HG03066 (cell line): ENCODE data around the gene SMURF2.
A peak's percentile ranks its signal among the peaks of the same experiment; 100 is the strongest.
"Not testable (repeated sequence)": the region's sequence is repeated elsewhere in the genome, so short reads cannot be mapped to it uniquely, and the experiment has no call there.

Source experiments
- ATAC-seq: cut with Tn5 transposase; IDR thresholded peaks from one replicate; pipeline ENCODE4 v1.9.1; 2021; ENCODE audit warnings: low read depth; ENCODE audit not compliant: unreplicated experiment

SMURF2 gene

DNA sequence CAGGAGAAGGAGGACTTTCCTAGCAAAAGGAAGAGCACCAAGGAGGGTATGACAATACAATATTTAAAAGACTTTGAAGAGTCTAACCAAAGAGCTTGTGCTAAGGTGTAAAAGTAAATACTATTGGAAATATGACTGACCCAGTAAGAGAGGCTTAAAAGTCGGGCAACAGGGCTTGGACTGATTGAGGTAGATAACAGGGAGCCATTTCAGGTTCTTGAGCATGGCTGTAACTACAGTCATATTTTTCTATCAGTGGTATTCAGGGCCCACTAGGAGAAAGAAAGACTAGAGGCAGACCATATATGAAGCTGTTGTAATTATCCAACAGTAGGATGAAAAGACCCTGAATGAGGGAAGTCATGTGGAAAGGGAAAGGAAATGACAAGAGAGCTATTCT, 62.3 kb downstream of the SMURF2 start:
- no peak for ATAC-seq

DNA sequence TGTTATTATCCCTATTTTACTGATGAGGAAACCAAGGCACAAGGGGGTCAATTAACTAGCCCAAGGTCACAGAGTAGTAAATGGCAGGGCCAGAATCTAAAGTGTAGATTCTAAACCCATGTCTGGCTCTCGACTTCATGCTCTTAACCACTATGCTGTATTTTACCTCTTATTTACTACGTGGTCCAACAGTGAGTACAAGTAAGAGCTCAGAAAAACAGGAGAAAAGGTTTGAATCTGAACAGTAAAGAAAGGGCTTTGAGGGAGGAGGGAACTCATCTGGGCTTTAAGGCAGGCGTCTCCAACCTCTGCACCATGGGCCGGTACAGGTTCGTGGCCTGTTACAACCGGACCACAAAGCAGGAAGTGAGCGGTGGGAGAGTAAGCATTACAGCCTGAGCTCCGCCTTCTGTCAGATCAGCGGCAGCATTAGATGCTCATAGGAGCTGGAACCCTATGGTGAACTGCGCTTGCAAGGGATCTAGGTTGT, 62.9 kb downstream of the SMURF2 start:
- ATAC-seq, result peak; percentile 70

DNA sequence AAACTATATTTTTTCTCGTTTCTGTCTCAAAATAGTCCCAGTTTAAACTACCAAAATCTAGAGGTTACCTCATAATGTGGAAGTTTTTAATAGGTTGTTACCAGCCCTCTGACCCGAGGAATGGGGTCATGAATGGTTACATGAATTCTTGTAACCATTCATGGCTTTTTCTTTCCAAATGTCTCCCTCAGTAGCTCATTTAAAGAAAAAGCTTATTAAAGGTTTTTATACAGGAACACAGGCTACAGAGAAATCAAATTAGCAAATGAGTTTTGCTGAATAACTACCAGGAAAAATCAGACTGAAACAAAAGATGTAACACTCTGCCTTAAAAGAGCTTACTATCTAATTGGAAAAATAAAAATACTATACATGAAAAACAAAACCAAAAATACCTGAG, 63.4 kb downstream of the SMURF2 start:
- ATAC-seq, result no peak

DNA sequence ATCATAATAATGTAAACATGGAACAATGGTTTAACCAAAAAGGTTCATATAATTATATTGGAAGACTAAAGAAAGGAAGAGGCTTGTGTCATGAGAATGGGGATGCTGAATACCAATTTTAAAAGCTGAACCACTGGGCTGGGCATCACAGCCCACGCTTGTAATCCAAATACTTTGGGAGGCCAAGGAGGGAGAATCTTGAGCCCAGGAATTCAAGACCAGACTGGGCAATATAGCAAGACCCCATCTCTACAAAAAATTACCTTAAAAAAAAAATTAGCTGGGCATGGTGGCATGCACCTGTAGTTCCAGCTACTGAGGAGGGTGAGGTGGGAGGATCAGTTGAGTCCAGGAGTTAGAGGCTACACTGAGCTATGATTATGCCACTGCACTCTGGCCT, 65.1 kb downstream of the SMURF2 start:
- ATAC-seq, result no peak

DNA sequence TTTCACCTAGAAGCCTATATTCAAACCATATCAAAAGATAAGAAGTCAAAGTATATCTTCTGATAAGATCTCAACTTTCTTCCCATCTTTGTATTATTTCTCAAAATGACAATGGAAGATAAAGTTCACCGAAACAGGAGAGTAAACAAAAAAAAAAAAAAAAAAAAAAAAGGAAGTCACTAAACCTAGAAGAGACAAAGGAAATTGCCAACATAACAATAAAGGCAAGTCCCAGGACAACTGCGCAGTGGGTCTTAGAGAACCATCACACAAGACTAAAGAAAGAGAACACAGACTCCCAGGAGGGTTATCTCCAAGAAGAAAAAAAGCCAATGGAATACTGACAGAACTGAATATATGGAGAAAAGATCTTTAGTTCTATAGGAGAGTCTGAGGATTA, 65.7 kb downstream of the SMURF2 start:
- ATAC-seq, result no peak

DNA sequence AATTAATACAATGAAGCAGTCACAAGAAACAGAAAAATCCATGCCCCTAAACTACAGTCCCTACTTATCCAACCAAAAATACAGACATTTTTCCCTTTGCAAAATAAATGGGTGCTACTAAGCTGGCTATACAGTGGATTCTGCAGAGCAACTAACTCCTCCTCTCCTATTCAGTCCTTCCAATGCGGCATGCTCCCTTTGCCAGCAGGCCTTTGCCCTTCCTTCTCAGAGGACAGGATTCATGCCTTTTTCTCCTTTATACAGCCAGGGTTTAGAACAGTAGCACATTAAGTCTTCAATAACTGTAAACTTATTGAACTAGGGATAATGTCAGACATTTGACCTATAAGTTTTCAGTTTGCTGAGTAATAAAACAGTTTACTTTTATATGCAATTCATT, 70.2 kb downstream of the SMURF2 start:
- no peak for ATAC-seq

DNA sequence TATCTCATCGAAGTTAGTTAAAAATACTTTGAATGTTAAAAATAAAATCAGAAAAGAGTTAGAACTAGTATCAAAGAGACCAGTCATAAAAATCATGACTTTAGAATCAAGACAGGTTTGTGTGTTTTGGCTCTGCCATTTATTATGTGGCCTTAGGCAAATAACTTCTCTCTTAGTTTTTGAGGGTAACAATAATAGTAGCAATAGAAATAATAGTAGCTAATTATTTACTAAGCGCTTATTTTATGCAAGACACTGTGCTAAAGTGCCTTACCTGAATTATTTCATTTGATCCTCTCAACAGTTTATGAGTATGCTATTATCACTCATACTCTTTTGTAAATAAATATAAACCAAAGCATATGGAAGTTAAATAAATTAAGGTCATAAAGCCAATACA, 77.0 kb downstream of the SMURF2 start:
- ATAC-seq, result no peak

DNA sequence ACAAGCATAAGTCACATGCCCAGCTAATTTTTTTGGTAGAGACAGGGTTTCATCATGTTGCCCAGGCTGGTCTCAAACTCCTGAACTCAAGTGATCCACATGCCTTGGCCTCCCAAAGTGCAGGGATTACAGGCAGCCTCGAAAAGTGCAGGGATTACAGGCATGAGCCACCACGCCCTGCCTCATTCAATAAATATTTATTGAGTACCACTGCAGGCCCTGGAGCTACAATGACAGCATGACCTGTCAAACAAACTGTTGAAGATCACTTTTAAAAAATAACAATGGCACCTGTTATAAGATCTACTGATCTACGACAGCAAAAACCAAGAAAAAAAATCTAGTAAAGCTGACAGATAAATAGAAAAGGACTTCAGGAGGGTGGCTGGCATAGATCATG, 79.1 kb downstream of the SMURF2 start:
- ATAC-seq, result no peak

DNA sequence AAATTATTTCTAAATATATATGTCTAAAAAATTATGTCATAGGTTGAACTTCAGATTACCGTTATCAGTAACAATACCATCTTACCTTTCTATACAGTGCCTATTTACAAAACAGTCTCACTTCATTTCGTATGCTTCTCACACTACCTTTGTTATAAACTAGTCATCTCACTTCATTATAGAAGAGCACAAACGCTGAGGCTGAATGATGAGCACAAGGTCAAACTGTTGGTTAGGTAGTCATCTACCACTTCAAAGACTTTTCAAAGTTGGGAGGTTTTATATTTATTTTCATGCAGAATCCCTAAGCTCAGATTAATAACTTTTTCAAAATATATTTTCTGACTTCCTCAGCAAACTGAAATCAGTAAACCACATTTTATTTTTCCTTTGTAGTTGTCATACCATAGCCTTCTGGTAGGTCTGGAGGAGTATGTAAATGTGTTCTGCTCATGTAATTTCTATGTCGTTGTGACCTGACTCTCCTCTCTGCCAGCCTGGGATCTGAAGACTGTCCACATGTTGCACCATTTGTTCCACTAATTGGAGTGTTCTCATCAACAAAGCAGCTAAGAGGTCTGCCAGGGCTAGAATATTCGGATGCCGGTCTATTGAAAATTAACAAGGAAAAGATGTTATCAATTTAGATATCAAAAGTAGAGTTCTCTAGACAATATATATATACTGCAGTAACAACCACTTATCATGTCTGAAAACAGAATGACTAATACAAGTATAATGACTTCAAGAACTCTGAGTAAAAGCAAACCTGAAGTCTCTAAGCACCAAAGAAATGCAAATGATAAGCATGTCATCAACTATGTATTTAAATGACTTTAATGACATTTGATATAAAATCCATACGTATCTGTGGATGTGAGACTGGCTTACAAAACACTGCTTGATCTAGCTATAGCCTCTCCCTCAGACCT, 81.5 kb downstream of the SMURF2 start:
- no peak for ATAC-seq

DNA sequence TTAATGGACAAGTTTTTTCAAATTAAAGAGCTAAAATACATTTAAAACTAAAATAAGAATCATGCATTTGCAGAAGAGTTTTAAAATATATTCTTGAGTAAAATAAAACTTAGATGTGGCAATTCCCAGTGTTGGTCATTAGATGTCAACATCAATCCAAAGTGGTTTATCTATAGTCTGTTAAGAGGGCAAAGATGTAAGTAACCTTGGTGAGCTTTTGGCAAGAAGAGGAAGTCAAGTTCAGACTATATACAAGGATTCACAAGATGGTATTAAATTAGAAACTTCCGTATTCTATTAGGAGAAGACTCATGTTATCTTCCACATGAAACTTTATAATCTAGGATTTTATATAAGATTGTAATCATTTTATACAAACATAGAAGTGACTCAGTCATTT, 82.2 kb downstream of the SMURF2 start:
- ATAC-seq, result no peak

DNA sequence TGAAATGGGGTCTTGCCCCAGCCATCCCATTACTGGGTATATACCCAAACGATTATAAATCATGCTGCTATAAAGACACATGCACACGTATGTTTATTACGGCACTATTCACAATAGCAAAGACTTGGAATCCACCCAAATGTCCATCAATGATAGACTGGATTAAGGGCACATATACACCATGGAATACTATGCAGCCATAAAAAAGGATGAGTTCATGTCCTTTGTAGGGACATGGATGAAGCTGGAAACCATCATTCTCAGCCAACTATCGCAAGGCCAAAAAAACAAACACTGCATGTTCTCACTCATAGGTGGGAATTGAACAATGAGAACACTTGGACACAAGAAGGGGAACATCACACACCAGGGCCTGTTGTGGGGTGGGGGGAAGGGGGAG, 85.1 kb downstream of the SMURF2 start:
- not testable (repeated sequence) for ATAC-seq

DNA sequence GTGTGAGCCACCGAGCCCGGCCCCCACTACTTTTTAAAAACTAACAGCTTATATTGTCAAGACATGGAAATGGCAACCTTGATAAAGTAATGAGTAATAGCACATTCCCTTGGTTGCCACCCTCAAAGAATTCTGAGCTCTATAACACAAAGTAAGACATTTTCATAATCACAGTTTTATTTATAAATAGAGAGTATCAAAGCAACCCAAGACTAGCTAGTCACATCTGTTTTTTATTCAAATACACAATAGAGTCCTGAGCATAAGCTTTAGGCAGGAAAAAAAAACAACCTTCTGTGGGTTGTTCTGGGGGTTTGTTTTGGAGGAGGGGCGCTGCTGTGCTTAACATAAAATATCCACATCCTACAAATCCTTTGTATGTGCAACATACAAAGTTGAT, 86.7 kb downstream of the SMURF2 start:
- no peak for ATAC-seq

DNA sequence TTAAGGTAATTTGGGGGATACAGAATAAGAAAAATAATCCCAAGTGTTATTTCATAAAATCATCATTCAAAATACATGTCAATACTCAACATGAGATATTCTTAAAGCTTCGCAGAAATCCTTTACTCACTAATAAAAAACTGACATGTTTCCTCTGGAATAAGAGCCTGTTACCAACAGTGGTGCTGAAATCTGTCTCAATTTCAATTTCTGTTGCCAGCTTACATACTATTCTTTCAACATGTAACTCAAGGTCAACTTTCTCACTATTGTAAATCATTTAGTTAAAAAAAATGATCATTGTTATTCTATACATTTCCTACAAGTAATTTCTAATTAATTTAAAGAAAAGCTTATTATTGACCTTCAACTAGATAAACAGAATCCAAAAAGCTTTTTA, 87.5 kb downstream of the SMURF2 start:
- no peak for ATAC-seq

DNA sequence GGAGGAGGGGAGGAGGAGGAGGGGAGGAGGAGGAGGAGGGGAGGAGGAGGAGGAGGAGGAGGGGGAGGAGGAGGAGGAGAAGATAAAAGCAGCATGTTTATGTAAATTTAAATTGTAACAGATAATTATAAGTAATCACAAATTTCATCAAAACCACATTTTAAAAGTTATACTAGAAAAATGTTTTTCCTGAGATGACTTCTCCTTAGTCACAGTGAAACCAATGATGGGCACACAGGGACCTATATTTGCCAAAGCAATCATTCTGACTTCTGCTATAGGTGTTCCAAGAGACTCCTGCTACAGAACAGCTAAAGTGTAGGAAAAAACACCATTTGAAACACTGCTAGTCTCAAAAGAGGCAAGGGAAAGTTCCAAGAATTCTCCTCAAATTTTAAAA, 88.9 kb downstream of the SMURF2 start:
- no peak for ATAC-seq

DNA sequence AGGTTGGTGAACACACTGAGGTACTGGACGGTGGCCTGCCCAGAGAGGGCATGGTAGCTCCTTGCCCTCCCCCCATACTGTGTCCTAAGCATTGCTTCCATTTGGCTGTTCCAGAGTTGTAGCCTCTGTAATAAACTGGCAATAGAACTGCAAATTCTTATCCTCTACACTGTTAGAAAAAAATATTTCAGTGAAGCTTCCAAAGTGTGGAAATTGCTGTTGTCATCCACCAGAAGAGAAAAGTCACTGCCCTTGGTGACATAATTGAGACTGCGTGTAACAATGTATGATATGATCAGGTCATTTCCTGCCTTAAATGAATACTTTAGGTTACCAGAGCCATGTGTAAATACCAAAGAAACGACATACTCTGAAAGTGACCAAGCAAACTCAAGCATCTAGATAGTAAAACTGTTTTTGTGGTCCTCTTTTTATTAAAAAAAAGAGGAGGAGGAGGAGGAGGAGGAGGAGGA, 89.4 kb downstream of the SMURF2 start:
- no peak for ATAC-seq

DNA sequence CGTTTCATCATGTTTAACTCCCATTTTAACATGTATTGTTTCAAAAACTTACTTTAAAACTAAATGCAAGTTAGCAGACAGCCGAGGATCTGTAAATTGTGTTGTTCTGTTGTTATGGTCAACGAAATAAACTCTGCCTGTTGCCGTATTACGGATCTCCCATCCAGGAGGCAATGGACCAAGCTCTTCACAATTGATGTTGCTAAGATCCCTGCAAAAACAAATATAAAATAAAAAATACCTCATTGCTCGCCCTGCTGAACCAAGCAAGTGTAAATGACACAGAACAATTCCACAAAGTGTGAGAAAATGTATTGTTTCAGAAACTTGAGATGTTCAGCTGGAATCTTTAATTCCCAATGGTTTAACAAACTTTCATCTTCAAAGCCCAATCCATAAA, 90.4 kb downstream of the SMURF2 start:
- no peak for ATAC-seq

DNA sequence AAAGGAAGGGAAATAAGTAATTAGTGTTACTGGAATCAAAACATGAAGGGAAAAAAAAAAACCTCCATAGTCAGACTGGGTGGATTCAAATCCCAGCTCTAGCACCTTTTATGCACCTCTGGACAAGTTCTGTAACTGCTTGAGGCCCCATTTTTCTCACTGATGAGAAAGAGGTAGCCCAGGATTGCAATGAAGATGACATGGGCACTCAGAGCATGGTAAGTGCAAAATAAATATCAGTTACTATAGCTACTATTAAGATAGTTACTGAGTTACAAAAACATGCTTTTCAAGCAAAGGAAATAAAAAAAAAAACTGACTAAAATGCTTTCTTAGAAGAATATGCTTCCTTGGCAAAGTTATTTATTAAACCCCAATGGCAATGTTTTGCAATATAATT, 96.5 kb downstream of the SMURF2 start:
- no peak for ATAC-seq

DNA sequence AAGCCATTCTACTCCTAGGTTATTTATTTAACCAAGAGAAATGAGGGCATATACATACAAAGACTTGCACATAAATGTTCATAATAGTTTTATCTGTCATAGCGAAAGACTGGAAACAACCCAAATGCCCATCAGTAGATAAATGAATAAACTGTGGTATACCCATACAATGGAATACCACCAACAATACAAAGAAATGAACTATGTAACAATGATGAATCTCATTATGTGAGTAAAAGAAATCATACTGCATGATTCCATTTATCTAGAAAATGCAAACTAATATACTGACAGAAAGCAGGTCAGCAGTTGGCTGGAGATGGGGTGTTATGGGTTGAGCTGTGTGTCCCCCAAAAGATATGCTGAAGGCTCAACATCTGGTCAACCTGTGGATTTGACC, 98.0 kb downstream of the SMURF2 start:
- no peak for ATAC-seq

DNA sequence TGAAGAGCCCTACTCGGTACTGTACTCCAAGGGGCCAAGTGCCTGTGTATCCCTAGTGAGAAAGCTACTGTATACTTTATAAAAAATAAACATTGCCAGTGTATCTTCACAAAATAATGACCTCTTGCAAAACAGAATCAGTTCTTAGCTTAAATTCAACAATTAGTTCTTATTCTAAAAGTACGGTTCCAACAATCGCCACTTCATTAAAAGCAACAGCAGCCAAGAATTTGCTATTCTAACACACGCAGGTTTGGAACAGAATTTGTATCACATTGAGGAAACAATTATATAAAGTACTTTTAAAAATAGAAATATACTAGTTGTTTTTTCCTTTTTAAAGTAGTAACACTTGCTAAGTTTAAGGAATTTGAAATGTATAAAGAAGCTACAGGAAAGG, 106.8 kb downstream of the SMURF2 start:
- ATAC-seq, result no peak

DNA sequence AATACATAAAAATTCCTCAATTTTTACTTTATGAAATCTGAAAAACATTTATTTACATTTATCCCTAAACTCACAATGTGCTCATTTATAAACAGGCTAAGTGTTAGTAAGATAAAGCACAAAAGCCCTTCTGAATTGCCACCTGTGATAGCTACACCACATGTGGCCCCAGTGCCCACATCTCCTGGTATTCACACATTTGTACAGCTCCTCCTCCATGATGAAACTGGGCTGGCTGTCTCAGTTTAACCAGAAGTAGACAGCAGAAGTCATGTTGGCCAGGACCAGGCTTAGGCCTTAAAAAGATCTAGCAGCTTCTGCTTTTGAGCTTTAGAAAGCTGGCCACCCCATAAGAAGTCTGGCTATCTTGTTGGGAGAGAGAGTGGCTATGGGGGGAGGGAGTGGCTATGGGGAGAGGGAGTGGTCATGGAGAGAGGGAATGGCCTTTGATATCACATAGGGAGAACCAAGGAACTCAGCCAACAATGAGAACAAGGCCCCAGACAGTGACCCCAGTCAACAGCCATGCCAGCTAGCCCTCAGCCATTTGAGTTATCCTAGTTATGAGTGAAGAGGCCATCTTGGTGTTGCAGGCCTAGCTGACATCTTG, 108.0 kb downstream of the SMURF2 start:
- no peak for ATAC-seq

DNA sequence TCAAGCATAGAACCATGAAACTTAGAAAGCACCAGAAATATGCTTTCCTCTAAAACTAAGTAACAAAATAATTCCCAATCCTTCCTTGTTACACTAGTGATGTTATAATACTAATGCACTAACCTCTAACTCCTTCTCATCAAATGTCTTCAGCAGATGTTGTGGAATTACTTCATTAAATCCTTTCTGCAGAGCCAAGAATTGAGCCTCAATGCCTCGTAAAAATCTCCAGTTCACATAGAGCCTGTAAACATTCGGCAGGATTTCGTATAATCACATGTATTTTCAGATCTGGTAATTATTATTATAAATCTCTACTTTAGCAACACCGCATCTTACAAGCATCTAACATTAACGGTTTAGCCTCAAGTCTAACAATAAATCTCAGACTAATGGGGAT, 110.6 kb downstream of the SMURF2 start:
- ATAC-seq, result no peak

DNA sequence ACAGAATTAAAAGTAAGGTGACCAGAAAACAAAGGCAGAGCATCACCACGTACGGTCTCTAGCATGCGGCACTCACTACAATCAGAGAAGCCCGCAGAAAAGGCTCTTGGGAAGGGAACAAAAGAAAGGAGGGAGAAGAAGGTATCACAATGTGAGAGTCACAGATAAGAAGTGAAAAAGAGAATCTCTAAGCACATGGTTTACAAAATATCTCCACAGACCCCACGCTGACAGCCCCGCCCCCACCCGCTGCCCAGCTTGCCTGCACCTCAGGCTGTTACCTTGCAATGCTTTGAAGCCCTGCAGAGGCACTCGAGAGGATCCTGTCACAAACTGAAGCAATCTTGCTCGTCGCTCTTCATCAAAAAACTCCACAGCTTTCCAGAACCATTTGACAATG, 114.8 kb downstream of the SMURF2 start:
- no peak for ATAC-seq
